ENCODE results near the gene ZNF512. TPM values are rescaled to one million over a fixed set of nuclear protein-coding genes. Genes with fewer than 3 reads are reported as not detected.
A peak's percentile ranks its signal among the peaks of the same experiment; 100 is the strongest.

ZNF512 gene
- total and polyA plus RNA-seq, 9 of the 15 experiments (the other 6 are each of a cell fraction or from before 2014, with no cell fraction given), result 24.7 to 101 (median 65.9) TPM

DNA sequence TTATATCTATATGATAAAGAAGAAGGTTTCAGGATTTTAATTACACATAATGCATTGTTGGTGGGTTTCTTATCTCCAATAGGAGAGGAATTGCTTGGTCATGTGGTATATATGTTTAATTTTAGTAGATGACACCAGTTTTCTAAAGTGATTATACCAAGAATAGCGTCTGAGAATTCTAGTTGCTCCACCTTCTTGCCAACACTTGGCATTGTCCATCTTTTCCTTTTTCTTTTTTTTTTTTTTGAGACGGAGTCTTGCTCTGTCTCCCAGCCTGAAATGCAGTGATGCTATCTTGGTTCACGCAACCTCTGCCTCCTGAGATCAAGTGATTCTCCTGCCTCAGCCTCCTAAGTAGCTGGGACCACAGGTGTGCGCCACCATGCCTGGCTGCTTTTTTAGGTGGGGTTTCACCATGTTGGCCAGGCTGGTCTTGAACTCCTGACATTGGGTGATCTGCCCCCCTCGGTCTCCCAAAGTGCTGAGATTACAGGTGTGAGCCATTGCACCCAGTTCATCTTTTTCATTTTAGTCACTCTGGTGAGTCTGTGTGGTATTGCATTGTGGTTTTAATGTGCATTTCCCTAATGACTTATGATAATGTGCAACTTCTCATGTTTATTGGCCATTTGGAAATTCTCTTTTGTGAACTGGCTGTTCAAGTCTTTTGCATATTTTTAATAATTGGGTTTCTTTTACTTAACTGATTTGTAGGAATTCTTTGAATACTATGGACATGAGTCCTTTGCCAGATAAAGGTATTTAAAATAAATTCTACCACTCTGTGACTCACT is 37.3 kb upstream of the ZNF512 start (continued):
- TF ChIP-seq HDAC1 (IDR thresholded peaks at IDR 0.05) (no peak), RHOXF2B (CRISPR knock-in tag; conservative IDR thresholded peaks at IDR 0.05) (no peak), MAFK (IDR thresholded peaks at IDR 0.05; ENCODE audit: low read length) (no peak), BRD4 (IDR thresholded peaks at IDR 0.05) (no peak), RBM25 (IDR thresholded peaks at IDR 0.05; ENCODE audit: low read depth, low read length, severe bottlenecking) (peak; percentile 82), ESRRB (CRISPR knock-in tag; IDR thresholded peaks at IDR 0.05; ENCODE audit: borderline replicate concordance) (no peak), ZNF551 (CRISPR knock-in tag; IDR thresholded peaks at IDR 0.05) (no peak)
- TF ChIP-seq, protein P1, sequence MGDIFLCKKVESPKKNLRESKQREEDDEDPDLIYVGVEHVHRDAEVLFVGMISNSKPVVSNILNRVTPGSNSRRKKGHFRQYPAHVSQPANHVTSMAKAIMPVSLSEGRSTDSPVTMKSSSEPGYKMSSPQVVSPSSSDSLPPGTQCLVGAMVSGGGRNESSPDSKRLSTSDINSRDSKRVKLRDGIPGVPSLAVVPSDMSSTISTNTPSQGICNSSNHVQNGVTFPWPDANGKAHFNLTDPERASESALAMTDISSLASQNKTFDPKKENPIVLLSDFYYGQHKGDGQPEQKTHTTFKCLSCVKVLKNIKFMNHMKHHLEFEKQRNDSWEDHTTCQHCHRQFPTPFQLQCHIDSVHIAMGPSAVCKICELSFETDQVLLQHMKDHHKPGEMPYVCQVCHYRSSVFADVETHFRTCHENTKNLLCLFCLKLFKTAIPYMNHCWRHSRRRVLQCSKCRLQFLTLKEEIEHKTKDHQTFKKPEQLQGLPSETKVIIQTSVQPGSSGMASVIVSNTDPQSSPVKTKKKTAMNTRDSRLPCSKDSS (IDR thresholded peaks at IDR 0.05; ENCODE audit: low read depth, partially characterized antibody), result peak; percentile 13
- TF ChIP-seq, protein P2, sequence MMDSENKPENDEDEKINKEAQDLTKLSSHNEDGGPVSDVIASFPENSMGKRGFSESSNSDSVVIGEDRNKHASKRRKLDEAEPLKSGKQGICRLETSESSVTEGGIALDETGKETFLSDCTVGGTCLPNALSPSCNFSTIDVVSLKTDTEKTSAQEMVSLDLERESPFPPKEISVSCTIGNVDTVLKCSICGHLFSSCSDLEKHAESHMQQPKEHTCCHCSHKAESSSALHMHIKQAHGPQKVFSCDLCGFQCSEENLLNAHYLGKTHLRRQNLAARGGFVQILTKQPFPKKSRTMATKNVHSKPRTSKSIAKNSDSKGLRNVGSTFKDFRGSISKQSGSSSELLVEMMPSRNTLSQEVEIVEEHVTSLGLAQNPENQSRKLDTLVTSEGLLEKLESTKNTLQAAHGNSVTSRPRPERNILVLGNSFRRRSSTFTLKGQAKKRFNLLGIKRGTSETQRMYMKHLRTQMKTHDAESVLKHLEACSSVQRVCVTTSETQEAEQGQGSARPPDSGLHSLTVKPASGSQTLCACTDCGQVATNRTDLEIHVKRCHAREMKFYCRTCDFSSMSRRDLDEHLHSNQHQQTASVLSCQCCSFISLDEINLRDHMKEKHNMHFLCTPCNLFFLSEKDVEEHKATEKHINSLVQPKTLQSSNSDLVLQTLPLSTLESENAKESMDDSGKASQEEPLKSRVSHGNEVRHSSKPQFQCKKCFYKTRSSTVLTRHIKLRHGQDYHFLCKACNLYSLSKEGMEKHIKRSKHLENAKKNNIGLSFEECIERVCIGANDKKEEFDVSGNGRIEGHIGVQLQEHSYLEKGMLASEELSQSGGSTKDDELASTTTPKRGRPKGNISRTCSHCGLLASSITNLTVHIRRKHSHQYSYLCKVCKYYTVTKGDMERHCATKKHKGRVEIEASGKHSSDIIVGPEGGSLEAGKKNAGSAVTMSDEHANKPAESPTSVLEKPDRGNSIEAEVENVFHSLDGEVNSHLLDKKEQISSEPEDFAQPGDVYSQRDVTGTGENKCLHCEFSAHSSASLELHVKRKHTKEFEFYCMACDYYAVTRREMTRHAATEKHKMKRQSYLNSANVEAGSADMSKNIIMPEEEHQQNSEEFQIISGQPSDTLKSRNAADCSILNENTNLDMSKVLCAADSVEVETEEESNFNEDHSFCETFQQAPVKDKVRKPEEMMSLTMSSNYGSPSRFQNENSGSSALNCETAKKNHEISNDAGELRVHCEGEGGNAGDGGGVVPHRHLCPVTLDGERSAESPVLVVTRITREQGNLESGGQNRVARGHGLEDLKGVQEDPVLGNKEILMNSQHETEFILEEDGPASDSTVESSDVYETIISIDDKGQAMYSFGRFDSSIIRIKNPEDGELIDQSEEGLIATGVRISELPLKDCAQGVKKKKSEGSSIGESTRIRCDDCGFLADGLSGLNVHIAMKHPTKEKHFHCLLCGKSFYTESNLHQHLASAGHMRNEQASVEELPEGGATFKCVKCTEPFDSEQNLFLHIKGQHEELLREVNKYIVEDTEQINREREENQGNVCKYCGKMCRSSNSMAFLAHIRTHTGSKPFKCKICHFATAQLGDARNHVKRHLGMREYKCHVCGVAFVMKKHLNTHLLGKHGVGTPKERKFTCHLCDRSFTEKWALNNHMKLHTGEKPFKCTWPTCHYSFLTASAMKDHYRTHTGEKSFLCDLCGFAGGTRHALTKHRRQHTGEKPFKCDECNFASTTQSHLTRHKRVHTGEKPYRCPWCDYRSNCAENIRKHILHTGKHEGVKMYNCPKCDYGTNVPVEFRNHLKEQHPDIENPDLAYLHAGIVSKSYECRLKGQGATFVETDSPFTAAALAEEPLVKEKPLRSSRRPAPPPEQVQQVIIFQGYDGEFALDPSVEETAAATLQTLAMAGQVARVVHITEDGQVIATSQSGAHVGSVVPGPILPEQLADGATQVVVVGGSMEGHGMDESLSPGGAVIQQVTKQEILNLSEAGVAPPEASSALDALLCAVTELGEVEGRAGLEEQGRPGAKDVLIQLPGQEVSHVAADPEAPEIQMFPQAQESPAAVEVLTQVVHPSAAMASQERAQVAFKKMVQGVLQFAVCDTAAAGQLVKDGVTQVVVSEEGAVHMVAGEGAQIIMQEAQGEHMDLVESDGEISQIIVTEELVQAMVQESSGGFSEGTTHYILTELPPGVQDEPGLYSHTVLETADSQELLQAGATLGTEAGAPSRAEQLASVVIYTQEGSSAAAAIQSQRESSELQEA (IDR thresholded peaks at IDR 0.05; ENCODE audit: low read depth), result peak; percentile 61

Measured in K562 (cell line).